Ovary (tissue), 9 donors: ENCODE data around the gene TMEM38B. TPM values are rescaled to one million over a fixed set of nuclear protein-coding genes. Genes with fewer than 3 reads are reported as not detected.

ENCODE experiments used
- DNase-seq, 5 donors: peaks; one replicate each; pipeline ENCODE4 v3.0.0-alpha.2; 2019 to 2020
- H3K27ac ChIP-seq, 2 donors: fragments of 200-600 bp; one replicate each; pipeline versions ENCODE4 v1.5.1 to v1.8.0; 2019 to 2022
- H3K27me3 ChIP-seq: fragments of 200-600 bp; one replicate; pipeline ENCODE4 v1.8.0; 2022
- H3K36me3 ChIP-seq: fragments of 200-600 bp; sonication (generic); one replicate; pipeline ENCODE4 v1.5.1; 2019
- H3K4me1 ChIP-seq: one replicate; pipeline ENCODE4 v1.8.1; 2013; ENCODE audit warnings: mild to moderate bottlenecking, moderate library complexity; ENCODE audit not compliant: insufficient read depth
- H3K4me3 ChIP-seq: fragments of 200-600 bp; sonication (generic); one replicate; pipeline ENCODE4 v1.5.1; 2017
- H3K9me3 ChIP-seq, 2 donors: fragments of 200-600 bp in 1 of 2; sonication (generic) in 1 of 2; one replicate each; pipeline versions ENCODE4 v1.5.1 to v1.8.1; 2013 to 2019; ENCODE audit warnings: mild to moderate bottlenecking in 1 of 2, moderate library complexity in 1 of 2
- EP300 ChIP-seq: sonication (generic); formaldehyde crosslinking; IDR thresholded peaks from one replicate; pipeline ENCODE4 v1.6.1; 2017; ENCODE audit warnings: antibody characterized with exemption
- POLR2A ChIP-seq: fragments of 450-650 bp; IDR thresholded peaks from one replicate; pipeline ENCODE4 v1.6.1; 2017; ENCODE audit warnings: antibody characterized with exemption, mild to moderate bottlenecking, moderate library complexity
- WGBS, 3 donors: extraction: QIAGEN DNeasy Blood & Tissue Kit in 1 of 3; methylation state at CpG; one replicate each; pipeline versions ENCODE4 v1.1.5 to v1.1.7; 2013 to 2017; 5-methylcytosine and 5-hydroxymethylcytosine counted together
- intact Hi-C, 4 donors: fragments of 100-400 bp; cut with DNase I; formaldehyde crosslinking; loops; one replicate each; pipeline versions ENCODE4 v1.11.0 to v1.15.1; 2022 to 2023
- polyA plus RNA-seq, 2 donors: library from polyadenylated mRNA; stranded (reverse); fragments of 200-250 nt in 1 of 2; fragments of 350-450 nt in 1 of 2; fragmentation: Illumina TruSeq in 1 of 2; extraction: RNeasy Lipid Tissue Mini Kit (QIAGEN cat#74804) in 1 of 2; gene quantifications; one replicate each; pipeline ENCODE4 v1.2.3, GENCODE V29; 2013 to 2014
- total RNA-seq, 7 donors: library from RNA; depleted of rRNA in 2 of 7; stranded (reverse); fragments of >200 nt in 2 of 7; fragmentation: NEBNext Ultra II Directional in 3 of 7; extraction: Animal tissue kit (Norgen Biotek cat#: 25700) in 3 of 7; gene quantifications; one replicate each; pipeline versions ENCODE4 v1.1.0 to v1.2.4, GENCODE V29; 2016 to 2023
- TF ChIP-seq, protein P1 (sequence below), 3 donors: fragments of 450-650 bp in 2 of 3; fragments of 200-600 bp in 1 of 3; IDR thresholded peaks; one replicate each; pipeline versions ENCODE4 v1.5.1 to v1.8.0; 2016 to 2022; ENCODE audit warnings: antibody characterized with exemption in 3 of 3, mild to moderate bottlenecking in 1 of 3
- donor health status: DM: no; HTN: no; CAD: no; lungs with moderate emphysema.
- donor health status: DM: no; HTN: no; CAD: no.
- donor health status: Bipolar disorder and iron deficiency.
- donor health status: DM: yes; HTN: yes; CAD: no.
- donor health status: DM: no; HTN: no; CAD: no.
- donor health status: DM: yes; HTN: yes; CAD: no.

Gene TMEM38B
- total and polyA plus RNA-seq, 9 donors, result 10.1 to 28.5 (median 14.4) TPM

DNA sequence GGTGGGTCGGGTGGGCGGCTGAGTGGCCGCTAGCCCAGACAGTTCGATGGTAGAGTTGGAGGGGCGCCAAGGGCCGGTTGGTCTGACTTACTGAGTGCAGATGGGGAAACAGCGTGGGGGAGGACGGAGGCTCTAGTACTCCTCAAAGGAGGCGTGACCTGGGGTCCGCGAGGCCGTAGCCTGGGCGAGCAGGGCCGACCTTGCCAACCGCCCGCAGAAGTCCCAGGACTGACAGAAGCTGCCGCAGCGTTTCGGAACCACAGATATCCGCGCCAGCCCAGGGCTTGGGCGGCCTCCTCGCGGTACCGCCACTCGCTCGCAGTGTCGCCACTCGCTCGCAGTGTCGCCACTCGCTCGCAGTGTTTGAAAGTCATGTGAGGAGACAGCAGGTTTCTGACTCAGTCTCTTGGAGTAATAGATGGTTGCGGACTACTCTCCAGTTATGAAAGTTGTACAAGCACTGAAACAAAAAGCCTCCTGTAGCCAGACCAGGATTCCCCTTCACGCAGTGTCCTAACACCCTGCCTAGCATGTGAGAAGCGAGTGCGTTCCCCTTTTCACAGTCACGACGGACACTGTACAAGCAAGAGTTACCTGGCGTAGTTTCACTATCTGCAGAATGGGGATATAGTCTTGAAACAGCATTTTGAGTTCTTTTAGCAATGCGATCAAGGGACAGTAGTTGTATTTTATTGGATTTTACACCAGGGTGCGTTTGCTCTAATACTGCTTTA is 674 bp downstream of the TMEM38B start:
- TF ChIP-seq, protein P1, sequence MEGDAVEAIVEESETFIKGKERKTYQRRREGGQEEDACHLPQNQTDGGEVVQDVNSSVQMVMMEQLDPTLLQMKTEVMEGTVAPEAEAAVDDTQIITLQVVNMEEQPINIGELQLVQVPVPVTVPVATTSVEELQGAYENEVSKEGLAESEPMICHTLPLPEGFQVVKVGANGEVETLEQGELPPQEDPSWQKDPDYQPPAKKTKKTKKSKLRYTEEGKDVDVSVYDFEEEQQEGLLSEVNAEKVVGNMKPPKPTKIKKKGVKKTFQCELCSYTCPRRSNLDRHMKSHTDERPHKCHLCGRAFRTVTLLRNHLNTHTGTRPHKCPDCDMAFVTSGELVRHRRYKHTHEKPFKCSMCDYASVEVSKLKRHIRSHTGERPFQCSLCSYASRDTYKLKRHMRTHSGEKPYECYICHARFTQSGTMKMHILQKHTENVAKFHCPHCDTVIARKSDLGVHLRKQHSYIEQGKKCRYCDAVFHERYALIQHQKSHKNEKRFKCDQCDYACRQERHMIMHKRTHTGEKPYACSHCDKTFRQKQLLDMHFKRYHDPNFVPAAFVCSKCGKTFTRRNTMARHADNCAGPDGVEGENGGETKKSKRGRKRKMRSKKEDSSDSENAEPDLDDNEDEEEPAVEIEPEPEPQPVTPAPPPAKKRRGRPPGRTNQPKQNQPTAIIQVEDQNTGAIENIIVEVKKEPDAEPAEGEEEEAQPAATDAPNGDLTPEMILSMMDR (IDR thresholded peaks at IDR 0.05), result no peak
- TF ChIP-seq EP300 (no peak), POLR2A (peak; percentile 33)
- no peaks in the 10 kb centered on the region for H3K36me3 ChIP-seq

DNA sequence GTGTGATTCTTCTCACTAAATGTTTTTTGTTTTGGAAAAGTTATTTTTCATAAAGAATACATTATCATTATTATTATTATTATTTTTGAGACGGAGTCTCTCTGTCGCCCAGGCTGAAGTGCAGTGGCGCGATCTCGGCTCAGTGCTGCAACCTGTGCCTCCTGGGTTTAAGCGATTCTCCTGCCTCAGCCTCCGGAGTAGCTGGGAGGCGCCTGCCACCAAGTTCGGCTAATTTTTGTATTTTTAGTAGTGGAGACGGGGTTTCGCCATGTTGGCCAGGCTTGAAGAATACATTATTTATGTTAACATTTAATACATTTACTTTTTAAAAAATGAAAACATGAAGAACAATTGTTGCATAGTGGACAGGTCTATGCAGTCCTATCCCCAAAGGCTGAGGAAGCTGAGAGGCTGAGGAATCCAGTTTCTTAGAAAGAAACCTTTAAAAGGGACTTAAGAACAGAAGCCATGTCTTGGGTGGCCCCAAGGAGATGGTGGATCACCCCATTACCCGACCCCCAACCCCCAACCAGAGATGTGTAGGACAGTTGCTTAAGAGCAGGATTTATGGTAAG is 2.0 kb downstream of the TMEM38B start:
- no peak for DNase-seq
- no peaks in the 10 kb centered on the region for H3K36me3 ChIP-seq
- WGBS, 3 donors, result 92 to 95% (median 94%) methylated on average over 12 of the region's 12 CpGs
- intact Hi-C loops, result no loop called here
- no peaks in the 10 kb centered on the region for H3K9me3 ChIP-seq
- peaks cover 2% of the 10 kb centered on the region for H3K4me1 ChIP-seq
- H3K27ac ChIP-seq, result no peak overlapping the region
- H3K4me3 ChIP-seq, result no peak overlapping the region
- H3K27me3 ChIP-seq, result no peaks in the 10 kb centered on the region
- TF ChIP-seq POLR2A (no peak), EP300 (no peak)
- TF ChIP-seq, protein P1 (IDR thresholded peaks at IDR 0.05), result no peak

More for the DNA sequence above, 674 bp downstream of the TMEM38B start:
- 1% methylated on average over 34 to 42 of the region's 42 CpGs for WGBS, 3 donors
- H3K4me3 ChIP-seq, result peak overlapping the region; percentile 85
- no peaks in the 10 kb centered on the region for H3K27me3 ChIP-seq
- intact Hi-C loops, result no loop called here
- peak; percentile 65 to 79 (median 73) for DNase-seq
- peak overlapping the region; percentile 36 to 66 for H3K27ac ChIP-seq
- no peaks in the 10 kb centered on the region for H3K9me3 ChIP-seq
- H3K4me1 ChIP-seq, result peaks cover 2% of the 10 kb centered on the region

DNA sequence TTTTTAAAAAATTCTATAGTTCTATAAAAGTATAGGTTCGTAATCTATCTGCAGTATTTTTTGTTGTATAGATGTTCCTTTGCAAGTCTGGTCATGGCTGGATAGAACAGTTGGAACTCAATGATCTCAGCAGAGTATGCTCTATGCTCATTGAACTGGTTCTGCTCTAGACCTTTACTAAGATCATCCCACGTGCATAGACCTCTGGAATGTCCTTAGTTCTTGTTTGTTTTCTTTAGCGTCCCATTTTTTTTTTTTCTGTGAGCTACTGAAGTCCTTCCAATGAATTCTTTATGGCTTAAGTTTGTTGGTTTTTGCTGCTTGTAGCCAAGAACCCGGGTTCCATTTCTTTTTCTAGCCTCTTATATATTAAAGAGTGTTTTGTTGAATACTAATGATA is 3.5 kb downstream of the TMEM38B start:
- DNase-seq, result no peak
- H3K27me3 ChIP-seq, result no peaks in the 10 kb centered on the region
- H3K4me1 ChIP-seq, result peaks cover 2% of the 10 kb centered on the region
- no peaks in the 10 kb centered on the region for H3K9me3 ChIP-seq
- WGBS, 3 donors, result 51 to 69% (median 64%) methylated on average over 4 of the region's 4 CpGs
- intact Hi-C loops, result no loop called here
- TF ChIP-seq, protein P1 (IDR thresholded peaks at IDR 0.05), result no peak
- TF ChIP-seq EP300, result no peak
- TF ChIP-seq POLR2A, result no peak
- H3K36me3 ChIP-seq, result no peaks in the 10 kb centered on the region
- no peak overlapping the region for H3K4me3 ChIP-seq
- H3K27ac ChIP-seq, result no peak overlapping the region

DNA sequence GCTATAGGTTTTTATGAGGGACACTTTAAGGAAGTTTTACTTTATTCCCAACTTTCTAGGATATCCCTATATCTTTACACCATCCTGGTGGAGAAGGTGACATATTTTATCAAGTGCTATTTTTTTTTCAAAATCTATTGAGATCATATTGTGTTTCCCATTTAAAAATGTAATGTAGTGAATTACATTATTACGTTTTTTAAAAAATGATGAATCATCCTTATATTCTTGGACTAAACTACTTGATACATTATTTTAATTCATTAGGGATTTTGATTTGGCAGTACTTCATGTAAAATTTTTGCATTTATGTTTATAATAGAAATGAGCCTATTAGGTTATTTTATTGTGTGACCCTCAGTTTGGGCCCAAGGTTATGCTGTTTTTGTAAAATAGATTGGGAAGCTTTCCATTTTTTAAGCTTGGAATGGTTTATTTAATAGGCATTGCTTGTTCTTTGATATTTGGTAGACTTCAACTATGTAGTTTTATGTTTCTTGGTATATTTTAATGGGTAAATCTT is 4.1 kb downstream of the TMEM38B start:
- no peak overlapping the region for H3K4me3 ChIP-seq
- H3K27me3 ChIP-seq, result no peaks in the 10 kb centered on the region
- H3K27ac ChIP-seq, result no peak overlapping the region
- TF ChIP-seq POLR2A (no peak), EP300 (no peak)
- TF ChIP-seq, protein P1 (IDR thresholded peaks at IDR 0.05), result no peak
- no peaks in the 10 kb centered on the region for H3K9me3 ChIP-seq
- intact Hi-C loops, result no loop called here
- H3K4me1 ChIP-seq, result peaks cover 2% of the 10 kb centered on the region
- no peaks in the 10 kb centered on the region for H3K36me3 ChIP-seq
- DNase-seq, result no peak
- 37 to 48% (median 45%) methylated on average over 1 of the region's 1 CpG for WGBS, 3 donors
